HG03108 (cell line): Measurements from ENCODE around the gene HMX1.

Experiments
- ATAC-seq: cut with Tn5 transposase; IDR thresholded peaks from one replicate; pipeline ENCODE4 v1.9.1; 2021; ENCODE audit warnings: moderate library complexity; ENCODE audit not compliant: unreplicated experiment

The HMX1 gene

GRCh38 chr4:8857766-8858700 is 13.6 kb downstream of the HMX1 start:
- no peak for ATAC-seq

- no peak for ATAC-seq
These were observed 14.6 kb downstream of the HMX1 start for GRCh38 chr4:8856835-8857621.

- ATAC-seq = no peak
These were observed 15.8 kb downstream of the HMX1 start for GRCh38 chr4:8855818-8856245.

- no peak for ATAC-seq
These were observed 16.7 kb downstream of the HMX1 start for GRCh38 chr4:8854931-8855330.

GRCh38 chr4:8854016-8854415 is 17.6 kb downstream of the HMX1 start:
- ATAC-seq = no peak

GRCh38 chr4:8853249-8853648 is 18.4 kb downstream of the HMX1 start:
- ATAC-seq = no peak

- ATAC-seq = no peak
These were observed 19.4 kb downstream of the HMX1 start for GRCh38 chr4:8852118-8852704.

- ATAC-seq = no peak
These were observed 20.1 kb downstream of the HMX1 start for GRCh38 chr4:8851321-8852117.

- no peak for ATAC-seq
These were observed 20.8 kb downstream of the HMX1 start for GRCh38 chr4:8850830-8851188.

GRCh38 chr4:8850074-8850829 is 21.4 kb downstream of the HMX1 start:
- no peak for ATAC-seq

- no peak for ATAC-seq
These were observed 22.2 kb downstream of the HMX1 start for GRCh38 chr4:8849266-8850073.

- ATAC-seq = no peak
These were observed 23.0 kb downstream of the HMX1 start for GRCh38 chr4:8848507-8849265.

- no peak for ATAC-seq
These were observed 23.9 kb downstream of the HMX1 start for GRCh38 chr4:8847764-8848163.

GRCh38 chr4:8847331-8847730 is 24.3 kb downstream of the HMX1 start:
- ATAC-seq = no peak

- ATAC-seq = no peak
These were observed 24.8 kb downstream of the HMX1 start for GRCh38 chr4:8846826-8847225.

GRCh38 chr4:8846046-8846720 is 25.5 kb downstream of the HMX1 start:
- no peak for ATAC-seq

- no peak for ATAC-seq
These were observed 26.5 kb downstream of the HMX1 start for GRCh38 chr4:8844976-8845690.
